ENCODE measurements around the gene ASAP3.
"Not testable (repeated sequence)": the region's sequence is repeated elsewhere in the genome, so short reads cannot be mapped to it uniquely, and the experiment has no call there.

The ASAP3 gene

GRCh38 chr1:23514111-23514679 lies 30.2 kb upstream of the ASAP3 start:
- DNase-seq (ENCODE audit: low read depth): no peak

DNA sequence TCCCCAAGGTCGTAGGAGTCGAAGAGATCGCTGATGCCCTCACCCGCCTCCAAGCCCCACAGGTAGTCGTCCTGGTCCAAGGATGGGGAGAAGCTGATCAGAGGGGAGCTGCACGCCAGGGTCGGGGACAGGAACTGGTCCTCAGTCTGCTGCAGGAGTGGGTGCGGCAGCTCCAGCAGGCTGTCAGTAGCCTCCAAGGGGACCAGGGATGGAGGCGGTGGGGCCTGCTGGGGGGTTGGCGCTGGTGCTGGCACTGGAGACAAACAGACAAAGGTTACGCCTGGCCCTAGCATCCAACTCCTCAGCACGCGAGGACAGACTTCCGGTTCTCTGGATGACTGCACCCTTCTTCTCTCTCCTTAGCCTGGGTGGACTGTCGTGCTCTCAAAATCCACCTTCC lies 25.9 kb upstream of the ASAP3 start:
- DNase-seq (ENCODE audit: low read depth): no peak

DNA sequence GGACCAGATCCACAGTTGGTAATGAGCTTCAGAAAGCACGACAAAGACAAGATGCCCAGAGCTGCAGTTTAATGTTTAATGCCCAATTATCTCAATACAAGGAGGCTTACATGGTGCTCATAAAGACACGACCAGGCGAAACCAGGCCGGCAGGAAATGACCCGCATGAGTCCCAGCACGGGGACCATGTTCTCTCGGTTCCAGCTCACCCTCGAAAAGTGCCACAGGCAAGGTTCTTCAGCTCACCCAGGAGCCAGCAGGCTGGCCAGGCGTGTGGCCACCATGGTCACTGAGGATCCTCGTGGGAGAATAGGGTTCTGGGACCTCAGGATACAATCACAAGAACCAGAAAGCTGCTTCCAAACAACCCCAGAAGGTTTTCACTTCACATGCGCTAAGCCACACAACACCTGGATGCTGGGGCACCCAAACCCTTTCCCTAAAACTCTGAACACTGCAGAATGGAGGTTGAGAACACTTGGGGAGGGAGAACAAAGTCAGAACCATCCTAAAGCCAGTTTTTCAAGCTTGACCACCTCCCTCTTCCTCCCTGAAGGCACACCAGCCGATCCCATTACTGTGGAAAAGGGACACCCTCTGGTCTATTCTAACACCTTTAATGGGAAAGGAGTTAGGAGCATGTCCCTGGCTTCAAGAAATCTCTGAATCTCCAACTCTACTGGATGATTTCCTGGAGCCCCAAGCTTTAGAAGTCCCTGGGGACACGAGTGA lies 22.6 kb upstream of the ASAP3 start:
- no peak for DNase-seq (ENCODE audit: low read depth)

GRCh38 chr1:23505851-23506250 lies 21.9 kb upstream of the ASAP3 start:
- no peak for DNase-seq (ENCODE audit: low read depth)

- DNase-seq (ENCODE audit: low read depth): not testable (repeated sequence)
Measured at GRCh38 chr1:23504156-23504555, 20.2 kb upstream of the ASAP3 start.

DNA sequence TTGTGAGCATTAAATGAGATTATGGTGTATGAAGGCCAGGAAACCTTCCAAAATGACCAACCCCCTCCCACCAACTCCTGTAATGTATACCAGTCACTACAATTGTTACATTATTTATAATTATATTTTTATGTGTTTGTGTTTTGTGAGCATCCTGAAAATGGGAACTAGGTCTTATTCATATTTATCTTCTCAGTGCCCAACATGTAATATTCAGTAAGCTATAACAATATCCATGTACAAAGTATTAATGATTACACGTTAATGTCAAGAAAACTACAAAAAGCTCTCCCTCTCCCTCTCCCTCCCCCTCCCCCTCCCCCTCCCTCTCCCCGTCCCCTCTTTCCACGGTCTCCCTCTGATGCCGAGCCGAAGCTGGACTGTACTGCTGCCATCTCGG lies 19.0 kb upstream of the ASAP3 start:
- no peak for DNase-seq (ENCODE audit: low read depth)

- DNase-seq (ENCODE audit: low read depth): no peak
Measured at GRCh38 chr1:23500466-23500865, 16.5 kb upstream of the ASAP3 start.

DNA sequence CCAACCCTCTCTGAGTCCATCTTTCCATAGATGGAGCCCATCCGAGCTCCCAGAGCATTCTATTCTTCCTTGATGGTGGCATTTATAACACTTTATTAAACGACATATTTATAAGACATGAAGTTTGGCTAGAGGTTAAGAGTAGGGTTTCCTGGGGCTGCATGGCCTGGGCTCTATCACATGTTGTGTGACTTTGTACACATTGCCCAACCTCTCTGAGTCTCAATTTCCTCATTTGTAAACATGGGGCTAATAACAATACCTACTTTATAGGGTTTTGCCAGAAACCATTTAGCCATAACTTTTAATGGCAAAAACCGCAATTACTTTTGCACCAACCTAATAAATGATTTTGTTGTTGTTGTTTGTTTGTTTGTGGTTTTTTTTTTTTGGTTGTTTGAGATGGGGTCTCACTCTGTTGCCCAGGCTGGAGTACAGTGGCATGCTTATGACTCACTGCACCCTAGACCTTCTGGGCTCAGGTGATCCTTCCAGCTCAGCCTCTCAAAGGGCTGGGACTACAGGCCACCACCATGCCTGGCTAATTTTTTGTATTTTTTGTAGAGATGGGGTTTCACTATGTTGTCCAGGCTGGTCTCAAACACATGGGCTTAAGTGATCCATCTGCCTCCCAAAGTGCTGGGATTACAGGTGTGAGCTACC lies 13.9 kb upstream of the ASAP3 start:
- no peak for DNase-seq (ENCODE audit: low read depth)

GRCh38 chr1:23496490-23497181 lies 12.7 kb upstream of the ASAP3 start:
- no peak for DNase-seq (ENCODE audit: low read depth)

DNA sequence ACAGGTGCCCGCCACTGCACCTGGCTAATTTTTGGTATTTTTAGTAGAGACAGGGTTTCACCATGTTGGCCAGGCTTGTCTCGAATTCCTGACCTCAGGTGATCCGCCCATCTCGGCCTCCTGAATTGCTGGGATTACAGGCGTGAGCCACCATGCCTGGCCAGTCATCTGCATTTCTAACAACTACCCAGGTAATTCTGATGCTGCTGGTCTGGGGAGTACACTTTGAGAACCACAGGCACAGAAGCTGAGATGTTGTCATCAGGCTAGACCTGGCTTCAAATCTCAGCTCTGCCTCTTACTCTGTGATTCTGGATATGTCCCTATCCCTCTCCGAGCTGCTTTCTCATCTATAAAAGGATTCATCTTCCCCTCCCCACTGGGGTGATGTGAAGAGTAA lies 10.9 kb upstream of the ASAP3 start:
- DNase-seq (ENCODE audit: low read depth): not testable (repeated sequence)

DNA sequence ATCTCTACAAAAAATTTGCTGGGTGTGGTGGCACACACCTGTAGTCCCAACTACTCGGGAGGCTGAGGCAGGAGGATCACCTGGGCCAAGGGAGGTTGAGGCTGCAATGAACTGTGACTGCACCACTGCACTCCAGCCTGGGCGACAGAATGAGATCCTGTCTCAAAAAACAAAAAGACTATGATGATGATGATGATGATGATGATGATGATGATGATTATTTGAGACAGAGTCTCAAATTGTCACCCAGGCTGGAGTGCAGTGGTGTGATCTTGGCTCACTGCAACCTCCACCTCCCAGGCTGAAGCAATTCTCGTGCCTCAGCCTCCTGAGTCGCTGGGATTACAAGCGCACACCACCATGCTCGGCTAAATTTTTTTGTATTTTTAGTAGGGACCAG lies 8.8 kb upstream of the ASAP3 start:
- not testable (repeated sequence) for DNase-seq (ENCODE audit: low read depth)

DNA sequence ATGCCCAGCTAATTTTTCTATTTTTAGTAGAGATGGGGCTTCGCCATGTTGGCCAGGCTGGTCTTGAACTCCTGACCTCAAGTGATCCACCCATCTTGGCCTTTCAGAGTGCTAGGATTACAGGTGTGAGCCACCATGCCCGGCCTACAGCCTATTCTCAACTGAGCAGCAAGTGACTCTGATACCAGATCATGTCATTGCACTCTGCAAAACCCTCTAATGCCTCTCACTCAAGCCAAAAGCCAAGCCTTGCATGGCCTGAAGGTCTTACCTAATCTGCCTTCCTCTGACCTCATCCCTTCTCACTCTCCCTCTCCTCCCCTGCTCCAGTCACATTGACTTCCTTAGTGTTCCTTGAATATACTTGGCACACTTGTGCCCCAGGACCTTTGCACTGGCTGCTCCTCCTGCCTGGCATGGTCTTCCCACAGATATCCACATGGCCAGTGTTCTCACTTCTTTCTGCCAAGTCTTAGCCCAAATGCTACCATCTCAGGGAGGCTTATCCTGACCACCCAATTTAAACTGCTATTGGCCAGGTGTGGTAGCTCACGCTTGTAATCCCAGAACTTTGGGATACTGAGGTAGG lies 8.2 kb upstream of the ASAP3 start:
- DNase-seq (ENCODE audit: low read depth): no peak

DNA sequence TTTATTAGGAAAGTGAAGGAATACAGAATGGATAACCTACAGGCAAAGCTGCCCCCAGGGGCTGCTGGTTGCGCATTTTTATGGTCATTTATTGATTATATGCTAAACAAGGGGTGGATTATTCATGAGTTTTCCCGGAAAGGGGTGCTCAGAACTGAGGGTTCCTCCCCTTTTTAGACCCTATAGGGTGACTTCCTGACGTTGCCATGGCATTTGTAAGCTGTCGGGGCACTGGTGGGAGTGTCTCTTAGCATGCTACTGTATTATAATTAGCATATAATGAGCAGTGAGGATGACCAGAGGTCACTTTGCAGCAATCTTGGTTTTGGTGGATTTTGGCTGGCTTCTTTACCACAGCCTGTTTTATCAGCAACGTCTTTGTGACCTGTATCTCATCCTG lies 5.9 kb upstream of the ASAP3 start:
- no peak for DNase-seq (ENCODE audit: low read depth)

- no peak for DNase-seq (ENCODE audit: low read depth)
Measured at GRCh38 chr1:23485002-23485332, 988 bp upstream of the ASAP3 start.

DNA sequence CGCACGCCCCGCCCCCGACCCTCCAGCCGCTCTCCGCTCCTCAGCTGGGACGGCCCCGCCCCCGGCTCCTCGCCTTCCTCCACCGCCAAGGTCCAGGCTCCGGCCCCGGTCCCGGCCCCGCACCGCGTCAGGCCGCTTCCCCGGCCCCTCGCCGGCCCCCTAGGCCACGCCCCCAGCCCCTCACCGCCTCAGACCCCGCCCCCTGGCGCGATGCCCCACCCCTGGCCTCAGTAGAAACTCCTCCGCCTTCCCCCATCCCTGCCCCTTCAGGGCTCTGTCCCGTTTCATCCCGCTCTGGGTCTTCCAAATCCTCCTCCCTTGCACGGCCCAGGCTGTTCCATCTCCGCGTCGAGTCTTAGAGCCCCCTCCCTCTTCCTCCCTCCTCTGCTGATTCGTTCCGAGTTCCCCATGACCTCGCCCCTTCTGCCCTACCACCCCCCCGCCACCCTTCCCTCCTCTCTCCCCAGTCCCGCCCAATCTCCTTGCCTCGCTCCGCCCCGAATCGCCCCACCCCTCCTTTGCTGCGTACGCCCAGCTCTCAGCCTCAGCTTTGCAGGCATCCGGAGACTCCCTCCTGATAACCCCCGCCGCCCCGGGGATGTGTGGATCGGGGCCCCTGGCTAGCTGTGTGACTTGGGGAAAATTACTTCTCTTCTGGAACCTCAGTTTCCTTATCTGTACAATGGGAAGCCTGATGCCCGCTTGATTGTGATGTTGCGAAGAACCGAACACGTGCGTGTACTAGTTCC lies 448 bp upstream of the ASAP3 start:
- DNase-seq (ENCODE audit: low read depth): peak; percentile 83

- DNase-seq (ENCODE audit: low read depth): no peak
Measured at GRCh38 chr1:23481904-23482303, 2.1 kb downstream of the ASAP3 start.

- no peak for DNase-seq (ENCODE audit: low read depth)
Measured at GRCh38 chr1:23481026-23481597, 2.9 kb downstream of the ASAP3 start.

DNA sequence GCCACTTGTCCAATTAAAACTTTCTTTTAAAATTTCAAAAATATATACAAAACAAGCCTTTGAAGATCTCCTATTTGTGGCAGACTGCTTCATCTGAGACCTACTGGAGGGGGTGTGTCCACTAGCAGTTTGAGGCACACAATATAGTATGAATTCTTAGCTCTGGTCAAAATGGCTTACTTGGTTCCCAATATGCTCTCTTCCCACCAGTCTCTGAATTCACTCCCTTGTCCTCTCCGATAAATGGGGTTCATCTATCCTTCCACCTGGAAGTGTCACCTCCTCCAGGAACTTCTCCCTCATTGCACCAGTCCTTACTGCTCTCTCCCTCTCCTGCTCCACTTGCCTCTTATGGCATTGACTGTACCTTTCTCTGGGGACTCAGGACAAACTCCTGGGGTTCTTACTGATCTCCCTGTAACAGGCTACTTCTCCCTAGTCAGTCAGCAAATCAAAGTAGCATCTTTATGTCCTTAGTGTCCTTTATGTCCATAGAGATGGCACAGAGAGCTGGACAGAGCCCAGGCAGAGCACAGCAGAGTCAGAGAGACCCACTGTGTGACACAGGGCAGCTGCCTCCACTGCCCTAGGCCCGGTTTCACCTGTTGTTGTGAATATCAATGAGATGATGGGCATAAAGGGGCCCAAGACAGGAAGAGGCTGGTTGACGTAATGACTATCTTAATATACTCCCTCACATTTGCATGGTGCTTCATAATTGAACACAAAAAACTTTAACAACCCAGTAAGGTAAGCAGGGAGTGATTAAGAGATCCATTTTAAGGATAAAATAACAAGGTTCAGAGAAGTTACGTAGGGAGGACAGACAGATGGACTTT lies 3.6 kb downstream of the ASAP3 start:
- no peak for DNase-seq (ENCODE audit: low read depth)

GRCh38 chr1:23479666-23479941 lies 4.4 kb downstream of the ASAP3 start:
- DNase-seq (ENCODE audit: low read depth): no peak

- DNase-seq (ENCODE audit: low read depth): no peak
Measured at GRCh38 chr1:23478896-23479665, 4.9 kb downstream of the ASAP3 start.
